ENCODE measurements around the gene KDM3B. TPM values are rescaled to one million over a fixed set of nuclear protein-coding genes. Genes with fewer than 3 reads are reported as not detected.
A peak's percentile ranks its signal among the peaks of the same experiment; 100 is the strongest.
"Not testable (repeated sequence)": the region's sequence is repeated elsewhere in the genome, so short reads cannot be mapped to it uniquely, and the experiment has no call there.

KDM3B gene
- total RNA-seq, 4 donors from 2014 or later = 64.8 to 89.4 (median 75.6) TPM

- H3K4me3 ChIP-seq (replicated peaks in 1 of 3); intact Hi-C loops (cut with DNase I); H3K27ac ChIP-seq; H3K27me3 ChIP-seq; H3K9me3 ChIP-seq; H3K4me1 ChIP-seq: not testable (repeated sequence)
- WGBS, 2 donors = 80 to 93% methylated on average over 14 of the region's 14 CpGs
- peaks cover 23% of the 10 kb centered on the region in 2 donors for H3K36me3 ChIP-seq
- peak in 4 of 6 experiments; percentile 43 to 55 (median 52) for TF ChIP-seq CTCF (IDR thresholded peaks at IDR 0.05)
- peak; percentile 59 to 63 for DNase-seq
These were observed 58.6 kb downstream of the KDM3B start for GRCh38 chr5:138410996-138411640.

GRCh38 chr5:138418444-138418843, 66.0 kb downstream of the KDM3B start:
- Histone ChIP-seq H3K9me3 (no peaks in the 10 kb centered on the region), H3K4me3 (replicated peaks in 1 of 3) (no peak overlapping the region), H3K27ac (no peak overlapping the region), H3K36me3 (peaks cover 72 to 75% of the 10 kb centered on the region in 2 donors), H3K27me3 (no peaks in the 10 kb centered on the region), H3K4me1 (no peaks in the 10 kb centered on the region)
- intact Hi-C loops (cut with DNase I) = no loop called here
- no peak for DNase-seq
- no peak for TF ChIP-seq CTCF (IDR thresholded peaks at IDR 0.05)
- TF ChIP-seq POLR2A (IDR thresholded peaks at IDR 0.05) = no peak
- 84 to 87% methylated on average over 2 of the region's 2 CpGs for WGBS, 2 donors

- DNase-seq = no peak
- H3K27ac ChIP-seq = no peak overlapping the region
- intact Hi-C loops (cut with DNase I) = no loop called here
- H3K4me1 ChIP-seq = no peaks in the 10 kb centered on the region
- WGBS, 2 donors = 67 to 83% methylated on average over 1 of the region's 1 CpG
- H3K27me3 ChIP-seq = no peaks in the 10 kb centered on the region
- TF ChIP-seq POLR2A (IDR thresholded peaks at IDR 0.05) = no peak
- no peak for TF ChIP-seq CTCF (IDR thresholded peaks at IDR 0.05)
- no peaks in the 10 kb centered on the region for H3K9me3 ChIP-seq
- peaks cover 75 to 77% of the 10 kb centered on the region in 2 donors for H3K36me3 ChIP-seq
- H3K4me3 ChIP-seq (replicated peaks in 1 of 3) = no peak overlapping the region
These were observed 72.6 kb downstream of the KDM3B start for GRCh38 chr5:138425079-138425478.

- 89 to 94% methylated on average over 5 of the region's 5 CpGs for WGBS, 2 donors
- Histone ChIP-seq H3K4me1 (peaks cover 0 to 15% of the 10 kb centered on the region in 2 donors), H3K27me3 (no peaks in the 10 kb centered on the region), H3K4me3 (replicated peaks in 1 of 3) (no peak overlapping the region), H3K36me3 (peaks cover 47 to 55% of the 10 kb centered on the region in 2 donors), H3K27ac (no peak overlapping the region), H3K9me3 (no peaks in the 10 kb centered on the region)
- intact Hi-C loops (cut with DNase I) = no loop called here
- no peak for DNase-seq
- TF ChIP-seq POLR2A (IDR thresholded peaks at IDR 0.05) (no peak), CTCF (IDR thresholded peaks at IDR 0.05) (no peak)
These were observed 83.5 kb downstream of the KDM3B start for GRCh38 chr5:138435943-138436342.

GRCh38 chr5:138438003-138438723, 85.7 kb downstream of the KDM3B start:
- 71 to 75% methylated on average over 10 to 11 of the region's 11 CpGs for WGBS, 2 donors
- Histone ChIP-seq H3K36me3 (peaks cover 26 to 35% of the 10 kb centered on the region in 2 donors), H3K27ac (no peak overlapping the region)

More at GRCh38 chr5:138438003-138438723, 85.7 kb downstream of the KDM3B start:
- intact Hi-C loops (cut with DNase I) = no loop called here
- no peaks in the 10 kb centered on the region for H3K9me3 ChIP-seq
- H3K4me3 ChIP-seq (replicated peaks in 1 of 3) = peak overlapping the region in 1 of 3 donors; percentile 16
- DNase-seq = no peak
- peaks cover 0 to 15% of the 10 kb centered on the region in 2 donors for H3K4me1 ChIP-seq
- TF ChIP-seq POLR2A (IDR thresholded peaks at IDR 0.05) (no peak), CTCF (IDR thresholded peaks at IDR 0.05) (no peak)
- no peaks in the 10 kb centered on the region for H3K27me3 ChIP-seq

All from thyroid gland (tissue), 4 donors.